ENCODE measurements around the gene RBBP7.

- TF ChIP-seq POLR2AphosphoS5 (IDR thresholded peaks at IDR 0.05) = no peak
- TF ChIP-seq CTCF (IDR thresholded peaks at IDR 0.05) = no peak
Measured at GRCh38 chrX:16804923-16805464, 65.2 kb downstream of the RBBP7 start.
